Colonic mucosa (tissue), 4 donors: Measurements from ENCODE around the gene ZFHX3. TPM values are rescaled to one million over a fixed set of nuclear protein-coding genes. Genes with fewer than 3 reads are reported as not detected.

Experiments used
- DNase-seq: peaks from one replicate; pipeline ENCODE4 v3.0.0-alpha.2; 2020
- H3K27ac ChIP-seq: fragments of 200-600 bp; one replicate; pipeline ENCODE4 v1.8.0; 2021
- H3K27me3 ChIP-seq: fragments of 200-600 bp; one replicate; pipeline ENCODE4 v1.8.0; 2021
- H3K36me3 ChIP-seq: fragments of 200-600 bp; one replicate; pipeline ENCODE4 v1.8.0; 2021
- H3K4me1 ChIP-seq: fragments of 200-600 bp; one replicate; pipeline ENCODE4 v1.8.0; 2021; ENCODE audit warnings: mild to moderate bottlenecking
- H3K4me3 ChIP-seq: fragments of 200-600 bp; one replicate; pipeline ENCODE4 v1.8.0; 2021
- H3K9ac ChIP-seq, 2 donors: one replicate each; pipeline ENCODE4 v1.7.0; 2013; ENCODE audit warnings: control low read depth in 2 of 2, low read depth in 2 of 2, low read length in 2 of 2
- H3K9me3 ChIP-seq: fragments of 200-600 bp; one replicate; pipeline ENCODE4 v1.8.0; 2021
- intact Hi-C: fragments of 100-400 bp; cut with DNase I; formaldehyde crosslinking; loops from one replicate; pipeline ENCODE4 v1.14.1; 2022
- total RNA-seq, 2 donors: library from RNA; stranded (reverse); fragmentation: NEBNext Ultra II Directional in 1 of 2; extraction: Animal tissue kit (Norgen Biotek cat#: 25700) in 1 of 2; gene quantifications; one replicate each; pipeline ENCODE4 v1.2.1, GENCODE V29; 2021
- TF ChIP-seq, protein P1 (sequence below): fragments of 200-600 bp; IDR thresholded peaks from one replicate; pipeline ENCODE4 v1.8.0; 2022; ENCODE audit warnings: antibody characterized with exemption, mild to moderate bottlenecking
- donor health status: healthy.
- donor health status: DM: no; HTN: no; CAD: no.
- donor health status: DM: no; HTN: no; CAD: no.

ZFHX3 gene
- total RNA-seq, 2 donors from 2014 or later = 10.5 to 12.8 TPM

DNA sequence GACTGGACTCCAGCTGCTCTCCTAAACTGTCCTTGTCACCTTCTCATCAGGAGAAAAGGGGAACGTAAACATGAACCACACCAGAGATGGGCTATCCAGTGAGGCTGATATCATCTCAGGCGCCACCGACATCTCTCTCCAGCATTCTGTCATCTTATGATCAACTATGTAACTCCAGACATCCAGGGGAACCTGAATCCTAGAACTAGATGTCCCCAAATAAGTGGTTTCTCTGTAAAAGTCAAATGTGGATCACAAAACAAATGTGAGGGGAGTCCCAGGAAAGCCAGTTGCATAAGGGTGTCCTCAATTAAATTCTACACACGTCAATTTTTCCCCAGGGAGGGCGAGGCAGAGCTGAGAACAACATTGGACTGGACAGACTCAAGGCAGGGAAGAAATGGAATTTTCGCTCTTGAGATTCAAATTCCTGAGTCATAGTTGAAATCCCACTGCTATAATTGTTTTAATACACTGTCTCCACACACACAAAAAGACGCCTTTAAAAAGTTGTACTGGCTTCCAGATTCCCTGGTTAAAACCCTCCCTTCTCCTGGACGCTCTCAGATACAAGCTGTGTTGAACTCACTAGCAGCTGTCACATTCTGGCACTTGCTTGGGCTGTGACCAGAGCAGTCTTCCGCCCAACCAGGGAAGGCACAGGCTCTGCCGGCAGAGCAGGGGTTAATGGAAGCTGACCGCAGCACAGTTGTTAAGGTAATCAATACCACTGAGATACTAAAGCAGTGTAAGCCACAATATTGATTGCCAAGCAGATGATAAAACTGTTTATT lies 62.6 kb downstream of the ZFHX3 start:
- H3K4me3 ChIP-seq = no peak overlapping the region
- intact Hi-C loops = no loop called here

GRCh38 chr16:72983728-72984350 lies 64.1 kb downstream of the ZFHX3 start:
- intact Hi-C loops = no loop called here
- H3K27me3 ChIP-seq = no peaks in the 10 kb centered on the region
- H3K4me1 ChIP-seq = no peaks in the 10 kb centered on the region
- DNase-seq = no peak
- H3K9ac ChIP-seq = no peak overlapping the region
- no peak overlapping the region for H3K4me3 ChIP-seq
- H3K9me3 ChIP-seq = no peaks in the 10 kb centered on the region
- TF ChIP-seq, protein P1, sequence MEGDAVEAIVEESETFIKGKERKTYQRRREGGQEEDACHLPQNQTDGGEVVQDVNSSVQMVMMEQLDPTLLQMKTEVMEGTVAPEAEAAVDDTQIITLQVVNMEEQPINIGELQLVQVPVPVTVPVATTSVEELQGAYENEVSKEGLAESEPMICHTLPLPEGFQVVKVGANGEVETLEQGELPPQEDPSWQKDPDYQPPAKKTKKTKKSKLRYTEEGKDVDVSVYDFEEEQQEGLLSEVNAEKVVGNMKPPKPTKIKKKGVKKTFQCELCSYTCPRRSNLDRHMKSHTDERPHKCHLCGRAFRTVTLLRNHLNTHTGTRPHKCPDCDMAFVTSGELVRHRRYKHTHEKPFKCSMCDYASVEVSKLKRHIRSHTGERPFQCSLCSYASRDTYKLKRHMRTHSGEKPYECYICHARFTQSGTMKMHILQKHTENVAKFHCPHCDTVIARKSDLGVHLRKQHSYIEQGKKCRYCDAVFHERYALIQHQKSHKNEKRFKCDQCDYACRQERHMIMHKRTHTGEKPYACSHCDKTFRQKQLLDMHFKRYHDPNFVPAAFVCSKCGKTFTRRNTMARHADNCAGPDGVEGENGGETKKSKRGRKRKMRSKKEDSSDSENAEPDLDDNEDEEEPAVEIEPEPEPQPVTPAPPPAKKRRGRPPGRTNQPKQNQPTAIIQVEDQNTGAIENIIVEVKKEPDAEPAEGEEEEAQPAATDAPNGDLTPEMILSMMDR = no peak
- H3K27ac ChIP-seq = no peak overlapping the region
- H3K36me3 ChIP-seq = no peaks in the 10 kb centered on the region

More for the DNA sequence above, 62.6 kb downstream of the ZFHX3 start:
- no peaks in the 10 kb centered on the region for H3K36me3 ChIP-seq
- no peaks in the 10 kb centered on the region for H3K9me3 ChIP-seq
- peak overlapping the region; percentile 28 for H3K27ac ChIP-seq
- TF ChIP-seq, protein P1 = no peak
- no peak for DNase-seq
- peaks cover 11% of the 10 kb centered on the region for H3K4me1 ChIP-seq
- H3K27me3 ChIP-seq = no peaks in the 10 kb centered on the region
- no peak overlapping the region for H3K9ac ChIP-seq

- intact Hi-C loops = no loop called here
- H3K9ac ChIP-seq = no peak overlapping the region
- no peak for DNase-seq
- H3K9me3 ChIP-seq = no peaks in the 10 kb centered on the region
- H3K4me3 ChIP-seq = no peak overlapping the region
- no peaks in the 10 kb centered on the region for H3K27me3 ChIP-seq
- H3K4me1 ChIP-seq = no peaks in the 10 kb centered on the region
- TF ChIP-seq, protein P1 = no peak
- no peaks in the 10 kb centered on the region for H3K36me3 ChIP-seq
- H3K27ac ChIP-seq = no peak overlapping the region
Observed at GRCh38 chr16:72983241-72983640, 64.7 kb downstream of the ZFHX3 start.

DNA sequence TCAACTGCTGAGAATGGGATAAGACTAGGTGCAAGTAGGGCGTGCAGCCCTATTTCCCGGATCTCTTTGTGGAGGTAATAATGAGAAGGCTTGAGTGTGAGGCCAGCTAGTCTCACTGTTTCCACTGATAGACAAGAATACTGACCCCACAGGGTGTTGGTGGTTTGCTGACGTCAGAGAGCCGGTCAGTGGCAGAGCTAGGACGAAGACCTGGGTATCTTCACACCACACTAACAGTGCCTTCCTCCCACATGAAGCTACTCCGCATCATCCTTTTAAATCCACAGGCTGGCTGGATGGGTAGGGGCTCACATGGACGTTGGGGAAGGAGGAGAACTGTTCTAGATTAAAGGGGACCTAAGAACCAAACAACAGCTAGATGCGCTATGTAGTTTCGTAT lies 68.0 kb downstream of the ZFHX3 start:
- TF ChIP-seq, protein P1 = no peak
- no peak for DNase-seq
- H3K9me3 ChIP-seq = no peaks in the 10 kb centered on the region
- H3K9ac ChIP-seq = no peak overlapping the region
- no peak overlapping the region for H3K4me3 ChIP-seq
- no peaks in the 10 kb centered on the region for H3K36me3 ChIP-seq
- no peak overlapping the region for H3K27ac ChIP-seq
- intact Hi-C loops = no loop called here
- no peaks in the 10 kb centered on the region for H3K4me1 ChIP-seq
- no peaks in the 10 kb centered on the region for H3K27me3 ChIP-seq

GRCh38 chr16:72978212-72978611 lies 69.7 kb downstream of the ZFHX3 start:
- no peaks in the 10 kb centered on the region for H3K4me1 ChIP-seq
- no peaks in the 10 kb centered on the region for H3K36me3 ChIP-seq
- no peak for DNase-seq
- no peaks in the 10 kb centered on the region for H3K9me3 ChIP-seq
- H3K4me3 ChIP-seq = no peak overlapping the region
- TF ChIP-seq, protein P1 = no peak
- H3K9ac ChIP-seq = no peak overlapping the region
- no peaks in the 10 kb centered on the region for H3K27me3 ChIP-seq
- intact Hi-C loops = no loop called here
- no peak overlapping the region for H3K27ac ChIP-seq
